Mesendoderm (in vitro differentiated cells): ENCODE data around the gene CAMTA1.

ENCODE experiments used
- DNase-seq: peaks from one replicate; pipeline ENCODE4 v3.0.0; 2013
- H2AK5ac ChIP-seq: 2 replicates; pipeline ENCODE4 v1.6.1; 2013; ENCODE audit warnings: low read length, inconsistent platforms
- H2BK120ac ChIP-seq: 2 replicates; pipeline ENCODE4 v1.6.1; 2013; ENCODE audit warnings: low read depth, mild to moderate bottlenecking, low read length, moderate library complexity, mixed read lengths
- H2BK15ac ChIP-seq: replicated peaks from 2 replicates; pipeline ENCODE4 v1.6.1; 2013; ENCODE audit warnings: low read depth, mild to moderate bottlenecking, moderate library complexity
- H2BK5ac ChIP-seq: 2 replicates; pipeline ENCODE4 v1.6.1; 2013; ENCODE audit warnings: low read length, inconsistent platforms
- H3K18ac ChIP-seq: 2 replicates; pipeline ENCODE4 v1.6.1; 2013; ENCODE audit warnings: mild to moderate bottlenecking, low read length, mixed read lengths
- H3K23ac ChIP-seq: one replicate; pipeline ENCODE4 v1.6.1; 2013; ENCODE audit warnings: low read length
- H3K27ac ChIP-seq: 2 replicates; pipeline ENCODE4 v1.5.1; 2013; ENCODE audit warnings: low read depth, mild to moderate bottlenecking, inconsistent platforms, low read length, moderate library complexity
- H3K27me3 ChIP-seq: 2 replicates; pipeline ENCODE4 v1.6.1; 2013; ENCODE audit warnings: low read length, control low read depth, mild to moderate bottlenecking, inconsistent platforms; ENCODE audit not compliant: insufficient read depth, poor library complexity
- H3K36me3 ChIP-seq: 2 replicates; pipeline ENCODE4 v1.6.1; 2013; ENCODE audit warnings: low read length, inconsistent platforms; ENCODE audit not compliant: control insufficient read depth, insufficient read depth
- H3K4ac ChIP-seq: one replicate; pipeline ENCODE4 v1.6.1; 2013; ENCODE audit warnings: low read depth, mild to moderate bottlenecking, low read length, moderate library complexity
- H3K4me1 ChIP-seq: 2 replicates; pipeline ENCODE4 v1.6.1; 2013; ENCODE audit warnings: low read depth, low read length, inconsistent platforms; ENCODE audit not compliant: control insufficient read depth
- H3K4me2 ChIP-seq: 2 replicates; pipeline ENCODE4 v1.6.1; 2013; ENCODE audit warnings: low read length
- H3K4me3 ChIP-seq: 2 replicates; pipeline ENCODE4 v1.5.1; 2013; ENCODE audit warnings: mild to moderate bottlenecking, low read length
- H3K56ac ChIP-seq: one replicate; pipeline ENCODE4 v1.6.1; 2013; ENCODE audit warnings: low read length
- H3K79me1 ChIP-seq: 2 replicates; pipeline ENCODE4 v1.6.1; 2013; ENCODE audit warnings: low read length, inconsistent platforms
- H3K79me2 ChIP-seq: 2 replicates; pipeline ENCODE4 v1.6.1; 2013; ENCODE audit warnings: mild to moderate bottlenecking, low read length; ENCODE audit not compliant: control insufficient read depth, insufficient read depth
- H3K9ac ChIP-seq: 2 replicates; pipeline ENCODE4 v1.6.1; 2013; ENCODE audit warnings: low read length, inconsistent platforms
- H4K5ac ChIP-seq: one replicate; pipeline ENCODE4 v1.6.1; 2013; ENCODE audit warnings: low read length
- H4K8ac ChIP-seq: one replicate; pipeline ENCODE4 v1.6.1; 2013; ENCODE audit warnings: low read depth, mild to moderate bottlenecking, control low read depth, low read length, moderate library complexity
- whole genome bisulfite sequencing: extraction: QIAGEN DNeasy Blood & Tissue Kit; methylation state at CpG from one replicate; pipeline ENCODE4 v1.1.7; 2013; ENCODE audit warnings: low lambda C conversion rate, missing lambda C conversion rate; ENCODE audit not compliant: insufficient coverage; ENCODE audit errors: extremely low coverage; 5-methylcytosine and 5-hydroxymethylcytosine counted together

Gene CAMTA1

GRCh38 chr1:6799499-6799898, 14.2 kb downstream of the CAMTA1 start:
- no peak overlapping the region for H2AK5ac ChIP-seq
- no peaks in the 10 kb centered on the region for H3K4me1 ChIP-seq
- no peak overlapping the region for H3K23ac ChIP-seq
- no peak overlapping the region for H2BK120ac ChIP-seq
- H3K56ac ChIP-seq = no peak overlapping the region
- peaks cover 51% of the 10 kb centered on the region for H3K79me2 ChIP-seq
- H3K27me3 ChIP-seq = no peaks in the 10 kb centered on the region
- no CpG with 5 or more reads among the region's 4 CpGs for WGBS
- H3K36me3 ChIP-seq = no peaks in the 10 kb centered on the region
- H2BK15ac ChIP-seq = no peak overlapping the region
- H3K18ac ChIP-seq = no peak overlapping the region
- H3K79me1 ChIP-seq = peaks cover 19% of the 10 kb centered on the region
- no peak overlapping the region for H4K8ac ChIP-seq
- H2BK5ac ChIP-seq = no peak overlapping the region
- H3K27ac ChIP-seq = no peak overlapping the region
- H4K5ac ChIP-seq = no peak overlapping the region
- H3K4me2 ChIP-seq = no peak overlapping the region
- H3K4me3 ChIP-seq = no peak overlapping the region
- no peak overlapping the region for H3K4ac ChIP-seq
- no peak for DNase-seq
- H3K9ac ChIP-seq = no peak overlapping the region

GRCh38 chr1:6800745-6801144, 15.5 kb downstream of the CAMTA1 start:
- Histone ChIP-seq H3K36me3 (no peaks in the 10 kb centered on the region), H4K8ac (no peak overlapping the region), H3K27ac (no peak overlapping the region), H2BK15ac (no peak overlapping the region), H3K79me2 (peaks cover 56% of the 10 kb centered on the region), H3K23ac (no peak overlapping the region), H3K4me1 (no peaks in the 10 kb centered on the region), H3K18ac (no peak overlapping the region), H2BK120ac (no peak overlapping the region), H2BK5ac (no peak overlapping the region), H3K9ac (no peak overlapping the region), H3K27me3 (no peaks in the 10 kb centered on the region), H3K79me1 (peaks cover 19% of the 10 kb centered on the region), H3K4me2 (no peak overlapping the region), H3K56ac (no peak overlapping the region), H3K4ac (no peak overlapping the region), H2AK5ac (no peak overlapping the region), H3K4me3 (no peak overlapping the region), H4K5ac (no peak overlapping the region)
- no peak for DNase-seq
- no CpG with 5 or more reads among the region's 4 CpGs for WGBS

GRCh38 chr1:6801199-6801598, 15.9 kb downstream of the CAMTA1 start:
- Histone ChIP-seq H3K27ac (no peak overlapping the region), H2BK5ac (no peak overlapping the region), H2BK120ac (no peak overlapping the region), H3K79me1 (peaks cover 19% of the 10 kb centered on the region), H3K4me3 (no peak overlapping the region), H2BK15ac (no peak overlapping the region), H3K23ac (no peak overlapping the region), H3K18ac (no peak overlapping the region), H3K9ac (no peak overlapping the region), H3K4me2 (no peak overlapping the region), H3K79me2 (peaks cover 58% of the 10 kb centered on the region), H2AK5ac (no peak overlapping the region), H3K4ac (no peak overlapping the region), H3K36me3 (no peaks in the 10 kb centered on the region), H3K27me3 (no peaks in the 10 kb centered on the region), H4K5ac (no peak overlapping the region), H3K56ac (no peak overlapping the region), H3K4me1 (no peaks in the 10 kb centered on the region), H4K8ac (no peak overlapping the region)
- no CpG with 5 or more reads among the region's 2 CpGs for WGBS
- DNase-seq = no peak

- H2BK120ac ChIP-seq = no peak overlapping the region
- no peak overlapping the region for H3K27ac ChIP-seq
- no peak overlapping the region for H2BK5ac ChIP-seq
- no peak for DNase-seq
- no peak overlapping the region for H3K4me2 ChIP-seq
- no peak overlapping the region for H3K4ac ChIP-seq
- no peaks in the 10 kb centered on the region for H3K27me3 ChIP-seq
- H2BK15ac ChIP-seq = no peak overlapping the region
- H2AK5ac ChIP-seq = no peak overlapping the region
- peaks cover 59% of the 10 kb centered on the region for H3K79me2 ChIP-seq
- no peak overlapping the region for H3K18ac ChIP-seq
- peaks cover 20% of the 10 kb centered on the region for H3K79me1 ChIP-seq
- no peak overlapping the region for H4K8ac ChIP-seq
- WGBS = no CpG with 5 or more reads among the region's 3 CpGs
- no peak overlapping the region for H3K56ac ChIP-seq
- no peaks in the 10 kb centered on the region for H3K4me1 ChIP-seq
- H3K36me3 ChIP-seq = no peaks in the 10 kb centered on the region
- no peak overlapping the region for H4K5ac ChIP-seq
- no peak overlapping the region for H3K4me3 ChIP-seq
- H3K23ac ChIP-seq = no peak overlapping the region
- no peak overlapping the region for H3K9ac ChIP-seq
Observed at GRCh38 chr1:6801966-6802365, 16.7 kb downstream of the CAMTA1 start.

GRCh38 chr1:6802454-6802853, 17.2 kb downstream of the CAMTA1 start:
- no peak overlapping the region for H4K5ac ChIP-seq
- no peak overlapping the region for H3K9ac ChIP-seq
- H3K4me1 ChIP-seq = no peaks in the 10 kb centered on the region
- no peak overlapping the region for H2AK5ac ChIP-seq
- no peak overlapping the region for H3K56ac ChIP-seq
- no peak overlapping the region for H3K18ac ChIP-seq
- H3K23ac ChIP-seq = no peak overlapping the region
- no peak overlapping the region for H3K4ac ChIP-seq
- H3K27me3 ChIP-seq = no peaks in the 10 kb centered on the region
- H3K79me2 ChIP-seq = peaks cover 60% of the 10 kb centered on the region
- H2BK120ac ChIP-seq = no peak overlapping the region
- H4K8ac ChIP-seq = no peak overlapping the region
- no peak overlapping the region for H2BK15ac ChIP-seq
- no peak overlapping the region for H3K4me3 ChIP-seq
- WGBS = no CpG with 5 or more reads among the region's 2 CpGs
- no peak overlapping the region for H3K4me2 ChIP-seq
- no peak overlapping the region for H2BK5ac ChIP-seq
- DNase-seq = no peak
- no peaks in the 10 kb centered on the region for H3K36me3 ChIP-seq
- H3K27ac ChIP-seq = no peak overlapping the region
- H3K79me1 ChIP-seq = peaks cover 20% of the 10 kb centered on the region

- H3K23ac ChIP-seq = no peak overlapping the region
- no peaks in the 10 kb centered on the region for H3K36me3 ChIP-seq
- H3K56ac ChIP-seq = no peak overlapping the region
- no peak overlapping the region for H3K18ac ChIP-seq
- H3K27me3 ChIP-seq = no peaks in the 10 kb centered on the region
- H3K27ac ChIP-seq = no peak overlapping the region
- H2AK5ac ChIP-seq = no peak overlapping the region
- no peak overlapping the region for H2BK120ac ChIP-seq
- DNase-seq = no peak
- H3K9ac ChIP-seq = no peak overlapping the region
- no peak overlapping the region for H4K8ac ChIP-seq
- H3K4me3 ChIP-seq = no peak overlapping the region
- no peak overlapping the region for H2BK5ac ChIP-seq
- peaks cover 20% of the 10 kb centered on the region for H3K79me1 ChIP-seq
- no peaks in the 10 kb centered on the region for H3K4me1 ChIP-seq
- H3K79me2 ChIP-seq = peaks cover 59% of the 10 kb centered on the region
- no CpG with 5 or more reads among the region's 8 CpGs for WGBS
- no peak overlapping the region for H3K4me2 ChIP-seq
- H3K4ac ChIP-seq = no peak overlapping the region
- no peak overlapping the region for H2BK15ac ChIP-seq
- no peak overlapping the region for H4K5ac ChIP-seq
Observed at GRCh38 chr1:6802893-6803292, 17.6 kb downstream of the CAMTA1 start.
